Endothelial cell (in vitro differentiated cells): ENCODE results near the gene RRM1. TPM values are rescaled to one million over a fixed set of nuclear protein-coding genes. Genes with fewer than 3 reads are reported as not detected.
A peak's percentile ranks its signal among the peaks of the same experiment; 100 is the strongest.

Experiments
- DNase-seq: peaks from one replicate; pipeline ENCODE4 v3.0.0; 2021; ENCODE audit warnings: low spot score
- H3K27ac Mint-ChIP-seq: one replicate; pipeline ENCODE4 v1.8.0; 2021; ENCODE audit warnings: mixed read lengths, inconsistent platforms; ENCODE audit not compliant: unreplicated experiment
- H3K27me3 Mint-ChIP-seq: one replicate; pipeline ENCODE4 v1.8.0; 2021; ENCODE audit warnings: mild to moderate bottlenecking, moderate library complexity, mixed read lengths, inconsistent platforms; ENCODE audit not compliant: unreplicated experiment
- H3K36me3 Mint-ChIP-seq: one replicate; pipeline ENCODE4 v1.8.0; 2021; ENCODE audit warnings: mild to moderate bottlenecking, low read depth, mixed read lengths, inconsistent platforms; ENCODE audit not compliant: unreplicated experiment
- H3K4me1 Mint-ChIP-seq: one replicate; pipeline ENCODE4 v1.8.0; 2021; ENCODE audit warnings: mild to moderate bottlenecking, mixed read lengths, inconsistent platforms; ENCODE audit not compliant: unreplicated experiment
- H3K4me3 Mint-ChIP-seq: one replicate; pipeline ENCODE4 v1.8.0; 2021; ENCODE audit warnings: mild to moderate bottlenecking, mixed read lengths, inconsistent platforms; ENCODE audit not compliant: unreplicated experiment
- H3K9me3 Mint-ChIP-seq: one replicate; pipeline ENCODE4 v1.8.0; 2021; ENCODE audit warnings: mixed read lengths, inconsistent platforms; ENCODE audit not compliant: unreplicated experiment
- long read RNA-seq: library from polyadenylated mRNA; unstranded; transcript quantifications from one replicate; pipeline ENCODE4 v2.0.0, GENCODE V29; 2020; ENCODE audit not compliant: unreplicated experiment
- total RNA-seq: library from RNA; stranded (reverse); fragmentation: NEBNext Ultra II Directional; extraction: Animal tissue kit (Norgen Biotek cat#: 25700); gene quantifications from one replicate; pipeline ENCODE4 v1.2.1, GENCODE V29; 2021; ENCODE audit not compliant: unreplicated experiment
- TF ChIP-seq, protein P1 (sequence below): fragments of 200-600 bp; sonication (generic); IDR thresholded peaks from one replicate; pipeline ENCODE4 v1.5.0; 2021; ENCODE audit warnings: antibody characterized with exemption; ENCODE audit not compliant: unreplicated experiment

RRM1 gene
- total RNA-seq, result 48.0 TPM
- long read RNA-seq, transcript RRM1-201 (19 exons, 3,076 nt), result major isoform, 27 of 29 reads
- long read RNA-seq, partial matches to known transcripts, result 2 of 29 reads
- long read RNA-seq, other reads (novel, unspliced or antisense), result 0 of 29 reads

DNA sequence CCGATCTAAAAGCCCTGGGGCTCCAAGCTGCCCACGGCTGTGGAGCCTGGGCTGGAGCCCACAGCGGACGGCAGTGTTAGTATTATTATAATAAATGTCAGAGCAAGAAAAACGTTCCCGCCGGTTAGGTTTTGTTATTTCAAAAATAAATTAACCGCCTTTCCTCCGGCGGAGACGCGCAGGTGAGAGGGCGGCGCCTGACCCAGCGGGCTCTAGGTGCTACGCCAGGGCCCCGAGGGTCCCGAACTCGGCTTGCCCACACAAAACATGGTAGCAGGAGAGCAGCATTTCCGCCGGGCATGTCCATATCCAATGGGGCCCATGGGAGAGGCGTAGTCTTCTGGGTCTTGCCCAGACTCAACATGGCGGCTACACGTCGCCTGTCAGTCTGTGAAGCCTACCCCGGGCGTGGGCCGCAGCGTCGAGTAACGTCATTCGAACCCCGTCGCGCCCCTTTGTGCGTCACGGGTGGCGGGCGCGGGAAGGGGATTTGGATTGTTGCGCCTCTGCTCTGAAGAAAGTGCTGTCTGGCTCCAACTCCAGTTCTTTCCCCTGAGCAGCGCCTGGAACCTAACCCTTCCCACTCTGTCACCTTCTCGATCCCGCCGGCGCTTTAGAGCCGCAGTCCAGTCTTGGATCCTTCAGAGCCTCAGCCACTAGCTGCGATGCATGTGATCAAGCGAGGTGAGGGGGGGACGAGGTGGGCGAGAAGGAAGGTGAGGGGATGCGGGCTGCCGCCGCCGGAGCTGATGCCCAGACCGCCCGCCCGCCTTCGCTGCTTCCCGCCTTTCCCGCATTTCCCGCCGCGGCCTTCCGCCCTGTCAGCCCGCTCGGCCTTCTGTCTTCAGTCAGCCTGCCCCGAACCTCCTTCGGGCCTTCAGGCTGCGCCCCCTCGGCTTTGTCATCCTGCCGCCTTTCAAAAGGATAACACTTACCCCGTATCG is at the start of gene RRM1:
TSS of gene RRM1 (plus strand) at position 452 of the 944 bp plus-strand sequence. CDS start at position 666, 214 bp downstream.
- H3K27me3 Mint-ChIP-seq, result peaks cover 7% of the 10 kb centered on the region
- TF ChIP-seq, protein P1, sequence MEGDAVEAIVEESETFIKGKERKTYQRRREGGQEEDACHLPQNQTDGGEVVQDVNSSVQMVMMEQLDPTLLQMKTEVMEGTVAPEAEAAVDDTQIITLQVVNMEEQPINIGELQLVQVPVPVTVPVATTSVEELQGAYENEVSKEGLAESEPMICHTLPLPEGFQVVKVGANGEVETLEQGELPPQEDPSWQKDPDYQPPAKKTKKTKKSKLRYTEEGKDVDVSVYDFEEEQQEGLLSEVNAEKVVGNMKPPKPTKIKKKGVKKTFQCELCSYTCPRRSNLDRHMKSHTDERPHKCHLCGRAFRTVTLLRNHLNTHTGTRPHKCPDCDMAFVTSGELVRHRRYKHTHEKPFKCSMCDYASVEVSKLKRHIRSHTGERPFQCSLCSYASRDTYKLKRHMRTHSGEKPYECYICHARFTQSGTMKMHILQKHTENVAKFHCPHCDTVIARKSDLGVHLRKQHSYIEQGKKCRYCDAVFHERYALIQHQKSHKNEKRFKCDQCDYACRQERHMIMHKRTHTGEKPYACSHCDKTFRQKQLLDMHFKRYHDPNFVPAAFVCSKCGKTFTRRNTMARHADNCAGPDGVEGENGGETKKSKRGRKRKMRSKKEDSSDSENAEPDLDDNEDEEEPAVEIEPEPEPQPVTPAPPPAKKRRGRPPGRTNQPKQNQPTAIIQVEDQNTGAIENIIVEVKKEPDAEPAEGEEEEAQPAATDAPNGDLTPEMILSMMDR, result no peak
- peaks cover 28% of the 10 kb centered on the region for H3K4me1 Mint-ChIP-seq
- H3K36me3 Mint-ChIP-seq, result peaks cover 22% of the 10 kb centered on the region
- DNase-seq, result peak; percentile 94
- H3K9me3 Mint-ChIP-seq, result no peaks in the 10 kb centered on the region
- peak within 1 kb of the TSS; percentile 95 for H3K27ac Mint-ChIP-seq
- peak within 1 kb of the TSS; percentile 97 for H3K4me3 Mint-ChIP-seq

DNA sequence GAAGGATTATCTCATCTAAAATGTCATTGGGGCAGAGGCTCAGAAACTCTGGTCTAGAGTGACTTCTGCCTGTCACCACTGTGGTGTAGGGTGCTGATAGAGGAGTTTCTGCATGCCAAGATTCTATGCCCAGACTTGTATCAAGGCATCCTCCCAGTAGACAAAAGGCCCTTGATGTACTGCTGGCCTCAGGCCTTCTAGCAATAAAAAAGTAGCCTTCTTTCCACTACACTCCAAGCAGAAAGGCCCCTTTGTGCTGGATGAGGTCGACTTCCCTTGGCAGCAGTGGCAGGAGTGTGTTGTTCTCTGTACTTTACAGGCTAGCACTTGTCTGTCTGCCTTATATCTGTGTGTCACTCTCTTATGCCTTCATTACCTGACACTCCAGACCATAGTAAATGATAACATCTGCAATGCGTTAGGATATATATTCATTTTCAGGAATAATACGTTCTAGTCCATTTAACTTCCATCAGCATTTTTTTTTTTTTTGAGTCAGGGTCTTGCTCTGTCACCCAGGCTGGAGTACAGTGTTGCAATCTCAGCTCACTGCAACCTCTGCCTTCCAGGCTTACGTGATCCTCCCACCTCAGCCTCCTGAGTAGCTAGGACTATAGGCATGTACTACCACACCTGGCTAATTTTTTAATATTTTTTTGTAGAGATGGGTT is 49.5 kb upstream of the RRM1 start:
- TF ChIP-seq, protein P1, result no peak
- no peaks in the 10 kb centered on the region for H3K36me3 Mint-ChIP-seq
- no peak for DNase-seq
- H3K4me1 Mint-ChIP-seq, result peaks cover 7% of the 10 kb centered on the region
- H3K27me3 Mint-ChIP-seq, result no peaks in the 10 kb centered on the region
- H3K9me3 Mint-ChIP-seq, result no peaks in the 10 kb centered on the region
- no peak overlapping the region for H3K4me3 Mint-ChIP-seq
- H3K27ac Mint-ChIP-seq, result no peak overlapping the region

DNA sequence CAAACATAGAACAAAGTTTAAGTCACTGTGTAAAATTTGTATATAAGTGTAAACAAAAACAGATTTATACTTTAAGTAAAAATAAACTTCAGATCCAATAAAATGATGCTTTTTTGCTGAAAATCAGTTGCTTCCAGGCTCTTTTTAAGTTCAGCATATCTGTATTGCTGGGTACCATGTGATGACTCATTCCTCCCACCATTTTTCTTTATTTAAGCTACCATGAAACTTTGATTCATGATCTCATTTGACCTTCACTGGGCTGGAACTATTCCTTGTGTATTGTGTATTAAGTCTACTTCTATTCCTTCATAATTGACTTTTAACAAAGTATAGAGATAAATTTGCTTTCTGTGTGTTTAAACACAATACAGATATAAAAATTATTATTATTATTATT is 46.3 kb upstream of the RRM1 start:
- peaks cover 4% of the 10 kb centered on the region for H3K36me3 Mint-ChIP-seq
- TF ChIP-seq, protein P1, result no peak
- no peaks in the 10 kb centered on the region for H3K27me3 Mint-ChIP-seq
- H3K27ac Mint-ChIP-seq, result no peak overlapping the region
- H3K9me3 Mint-ChIP-seq, result no peaks in the 10 kb centered on the region
- H3K4me1 Mint-ChIP-seq, result peaks cover 7% of the 10 kb centered on the region
- no peak overlapping the region for H3K4me3 Mint-ChIP-seq
- DNase-seq, result no peak

DNA sequence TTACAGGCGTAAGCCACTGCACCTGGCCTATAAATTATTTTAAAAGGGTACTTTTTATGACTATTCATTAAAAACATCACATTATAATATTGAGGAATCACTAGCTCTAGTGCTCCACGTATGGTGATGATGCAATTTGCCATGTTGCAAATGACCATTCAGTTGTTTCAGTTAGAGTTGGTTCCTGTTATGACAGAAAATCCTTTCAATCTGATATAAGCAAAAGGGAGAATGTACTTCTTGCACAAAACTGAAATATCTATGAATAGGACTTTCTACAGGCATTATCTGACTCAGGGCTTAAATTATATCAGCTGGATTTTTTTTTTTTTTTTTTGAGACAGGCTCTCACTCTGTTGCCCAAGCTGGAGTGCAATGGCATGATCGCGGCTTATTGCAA is 45.6 kb upstream of the RRM1 start:
- peaks cover 4% of the 10 kb centered on the region for H3K36me3 Mint-ChIP-seq
- no peaks in the 10 kb centered on the region for H3K9me3 Mint-ChIP-seq
- TF ChIP-seq, protein P1, result no peak
- H3K27me3 Mint-ChIP-seq, result no peaks in the 10 kb centered on the region
- no peak overlapping the region for H3K4me3 Mint-ChIP-seq
- H3K27ac Mint-ChIP-seq, result no peak overlapping the region
- DNase-seq, result no peak
- peaks cover 7% of the 10 kb centered on the region for H3K4me1 Mint-ChIP-seq
